ENCODE results near the gene D2HGDH.
"Not testable (repeated sequence)": the region's sequence is repeated elsewhere in the genome, so short reads cannot be mapped to it uniquely, and the experiment has no call there.

Gene D2HGDH

GRCh38 chr2:241804326-241805229 is 70.1 kb downstream of the D2HGDH start:
- no peaks in the 10 kb centered on the region; the same call in 1 of the 2 replicates for H3K27me3 ChIP-seq (replicated peaks; ENCODE audit: control insufficient read depth, insufficient read depth, low read length)
- peak; percentile 65 for DNase-seq (ENCODE audit: extremely low read depth, insufficient read length)
- no peaks in the 10 kb centered on the region for H3K36me3 ChIP-seq (ENCODE audit: control insufficient read depth, insufficient read depth, low read length)
- no peak overlapping the region for H3K4me3 ChIP-seq (replicated peaks; ENCODE audit: low read depth, low read length)
- TF ChIP-seq, protein P1, sequence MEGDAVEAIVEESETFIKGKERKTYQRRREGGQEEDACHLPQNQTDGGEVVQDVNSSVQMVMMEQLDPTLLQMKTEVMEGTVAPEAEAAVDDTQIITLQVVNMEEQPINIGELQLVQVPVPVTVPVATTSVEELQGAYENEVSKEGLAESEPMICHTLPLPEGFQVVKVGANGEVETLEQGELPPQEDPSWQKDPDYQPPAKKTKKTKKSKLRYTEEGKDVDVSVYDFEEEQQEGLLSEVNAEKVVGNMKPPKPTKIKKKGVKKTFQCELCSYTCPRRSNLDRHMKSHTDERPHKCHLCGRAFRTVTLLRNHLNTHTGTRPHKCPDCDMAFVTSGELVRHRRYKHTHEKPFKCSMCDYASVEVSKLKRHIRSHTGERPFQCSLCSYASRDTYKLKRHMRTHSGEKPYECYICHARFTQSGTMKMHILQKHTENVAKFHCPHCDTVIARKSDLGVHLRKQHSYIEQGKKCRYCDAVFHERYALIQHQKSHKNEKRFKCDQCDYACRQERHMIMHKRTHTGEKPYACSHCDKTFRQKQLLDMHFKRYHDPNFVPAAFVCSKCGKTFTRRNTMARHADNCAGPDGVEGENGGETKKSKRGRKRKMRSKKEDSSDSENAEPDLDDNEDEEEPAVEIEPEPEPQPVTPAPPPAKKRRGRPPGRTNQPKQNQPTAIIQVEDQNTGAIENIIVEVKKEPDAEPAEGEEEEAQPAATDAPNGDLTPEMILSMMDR (IDR thresholded peaks at IDR 0.05; ENCODE audit: insufficient read depth, low read length, poor library complexity, severe bottlenecking), result peak; percentile 33

GRCh38 chr2:241806217-241806616 is 71.8 kb downstream of the D2HGDH start:
- not testable (repeated sequence) for DNase-seq (ENCODE audit: extremely low read depth, insufficient read length); H3K36me3 ChIP-seq (ENCODE audit: control insufficient read depth, insufficient read depth, low read length); H3K27me3 ChIP-seq (replicated peaks; ENCODE audit: control insufficient read depth, insufficient read depth, low read length); H3K4me3 ChIP-seq (replicated peaks; ENCODE audit: low read depth, low read length)

GRCh38 chr2:241808051-241808720 is 73.8 kb downstream of the D2HGDH start:
- DNase-seq (ENCODE audit: extremely low read depth, insufficient read length), result no peak
- TF ChIP-seq, protein P1 (IDR thresholded peaks at IDR 0.05; ENCODE audit: insufficient read depth, low read length, poor library complexity, severe bottlenecking), result no peak
- Histone ChIP-seq H3K36me3 (ENCODE audit: control insufficient read depth, insufficient read depth, low read length) (no peaks in the 10 kb centered on the region), H3K27me3 (replicated peaks; ENCODE audit: control insufficient read depth, insufficient read depth, low read length) (no peaks in the 10 kb centered on the region; the same call in 1 of the 2 replicates), H3K4me3 (replicated peaks; ENCODE audit: low read depth, low read length) (no peak overlapping the region)

DNA sequence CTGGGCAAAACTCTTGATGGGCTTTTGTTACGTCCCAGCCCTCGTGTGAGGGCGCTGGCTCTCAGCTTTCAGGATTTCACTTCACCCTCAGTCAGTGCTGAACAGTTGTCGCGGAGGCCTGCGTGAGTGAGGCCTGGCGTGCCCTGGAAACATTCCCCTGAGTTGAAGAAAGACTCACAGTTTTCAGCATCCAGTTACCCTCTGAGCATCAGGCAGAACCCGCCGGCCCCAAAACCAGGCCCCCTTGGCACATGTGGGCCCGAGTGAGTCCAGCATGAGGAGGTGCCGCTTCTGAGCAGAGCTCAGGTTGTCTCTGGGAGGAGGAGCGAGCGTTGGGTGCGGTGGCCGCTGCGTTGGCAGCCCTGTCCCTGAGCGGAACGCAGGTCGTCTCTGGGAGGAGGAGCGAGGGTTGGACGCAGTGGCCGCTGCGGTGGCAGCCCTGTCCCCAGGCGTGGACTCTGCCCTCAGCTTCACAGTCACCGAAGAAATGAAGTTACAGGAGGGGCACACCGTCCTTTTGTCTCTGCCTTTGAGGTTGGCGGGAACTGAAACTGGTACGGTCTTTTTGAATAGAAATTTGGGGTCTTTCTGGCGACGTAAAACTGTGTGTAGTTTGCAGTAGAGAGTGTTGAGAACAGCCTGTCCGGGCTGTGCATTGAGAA is 74.4 kb downstream of the D2HGDH start, which contains the start of gene NEU4:
Gene NEU4, plus strand, starts transcription at position 473 of the 662 bp plus-strand sequence. CDS start 5,292 bp downstream, outside the sequence.
- TF ChIP-seq, protein P1 (IDR thresholded peaks at IDR 0.05; ENCODE audit: insufficient read depth, low read length, poor library complexity, severe bottlenecking), result no peak
- H3K4me3 ChIP-seq (replicated peaks; ENCODE audit: low read depth, low read length), result no peak within 1 kb of the TSS
- DNase-seq (ENCODE audit: extremely low read depth, insufficient read length), result no peak
- no peaks in the 10 kb centered on the region for H3K36me3 ChIP-seq (ENCODE audit: control insufficient read depth, insufficient read depth, low read length)
- no peaks in the 10 kb centered on the region; the same call in 1 of the 2 replicates for H3K27me3 ChIP-seq (replicated peaks; ENCODE audit: control insufficient read depth, insufficient read depth, low read length)

- Histone ChIP-seq H3K27me3 (replicated peaks; ENCODE audit: control insufficient read depth, insufficient read depth, low read length) (no peaks in the 10 kb centered on the region; the same call in 1 of the 2 replicates), H3K4me3 (replicated peaks; ENCODE audit: low read depth, low read length) (no peak overlapping the region), H3K36me3 (ENCODE audit: control insufficient read depth, insufficient read depth, low read length) (no peaks in the 10 kb centered on the region)
- no peak for DNase-seq (ENCODE audit: extremely low read depth, insufficient read length)
- TF ChIP-seq, protein P1 (IDR thresholded peaks at IDR 0.05; ENCODE audit: insufficient read depth, low read length, poor library complexity, severe bottlenecking), result no peak
Measured at GRCh38 chr2:241809383-241810306, 75.2 kb downstream of the D2HGDH start.
